Inferior parietal cortex (tissue), 1 donor: ENCODE measurements around the gene SLC15A3.
"Not testable (repeated sequence)": the region's sequence is repeated elsewhere in the genome, so short reads cannot be mapped to it uniquely, and the experiment has no call there.

Source experiments
- DNase-seq: peaks from one replicate; pipeline ENCODE4 v3.0.0-alpha.2; 2016; ENCODE audit errors: extremely low spot score

Gene SLC15A3

GRCh38 chr11:60913793-60914632, 38.0 kb downstream of the SLC15A3 start, which contains the start of gene TMEM109:
TMEM109 (plus strand) TSS chr11:60914158; CDS start chr11:60919694, 5,536 bp downstream.
- peak; percentile 97 for DNase-seq

- DNase-seq: no peak
Measured at GRCh38 chr11:60912851-60913528, 39.0 kb downstream of the SLC15A3 start.

- no peak for DNase-seq
Measured at GRCh38 chr11:60912223-60912850, 39.6 kb downstream of the SLC15A3 start.

DNA sequence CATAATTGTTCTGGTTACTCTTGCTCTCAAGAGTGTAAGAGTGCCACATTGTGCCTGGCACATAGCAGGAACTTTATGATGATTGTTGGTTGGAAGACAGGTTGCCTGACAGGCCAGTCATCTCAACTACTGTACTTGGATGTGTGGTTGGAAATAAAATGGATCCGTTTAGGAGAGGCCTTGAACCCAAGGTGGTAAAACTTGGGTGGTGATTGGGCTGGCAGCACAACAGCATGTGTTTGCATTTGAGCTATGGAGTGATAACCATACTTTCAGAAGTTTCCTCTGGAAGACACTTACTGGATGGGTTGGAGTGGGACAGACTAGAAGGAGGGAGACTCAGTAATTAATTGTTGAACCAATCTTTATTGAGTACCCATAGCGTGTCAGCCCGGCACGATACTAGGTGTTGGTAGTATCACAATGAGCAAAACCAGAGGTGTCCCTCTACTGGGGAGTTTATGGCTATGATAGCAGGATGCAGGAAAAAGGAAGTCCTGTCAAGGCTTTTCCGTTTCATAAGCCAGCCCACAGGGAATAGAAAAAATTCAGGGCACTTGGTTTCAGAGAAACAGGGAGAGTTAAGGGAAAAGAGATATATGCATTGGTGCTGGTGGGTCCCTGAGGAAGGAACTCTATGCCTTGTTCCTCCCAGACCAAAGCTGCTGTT, 41.1 kb downstream of the SLC15A3 start:
- DNase-seq: no peak

GRCh38 chr11:60910281-60910687, 41.7 kb downstream of the SLC15A3 start:
- no peak for DNase-seq

DNA sequence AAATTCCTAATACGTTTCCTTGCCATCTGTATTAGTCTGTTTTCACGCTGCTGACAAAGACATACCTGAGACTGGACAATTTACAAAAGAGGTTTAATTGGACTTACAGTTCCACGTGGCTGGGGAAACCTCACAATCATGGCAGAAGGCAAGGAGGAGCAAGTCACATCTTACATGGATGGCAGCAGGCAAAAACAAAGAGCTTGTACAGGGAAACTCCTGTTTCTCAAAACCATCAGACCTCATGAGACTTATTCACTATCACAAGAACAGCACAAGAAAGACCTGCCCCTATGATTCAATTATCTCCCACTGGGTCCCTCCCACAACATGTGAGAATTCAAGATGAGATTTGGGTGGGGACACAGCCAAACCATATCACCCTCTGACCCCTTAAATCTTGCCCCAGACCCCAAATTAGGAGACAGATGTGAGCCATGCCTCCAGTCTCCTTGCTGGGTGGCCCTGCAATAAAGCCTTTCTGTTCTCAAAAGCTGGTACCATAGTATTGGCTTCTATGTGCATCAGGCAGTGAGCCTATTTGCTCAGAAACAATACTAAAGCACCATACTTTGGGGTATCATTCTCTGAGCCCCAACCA, 42.2 kb downstream of the SLC15A3 start:
- DNase-seq: not testable (repeated sequence)

DNA sequence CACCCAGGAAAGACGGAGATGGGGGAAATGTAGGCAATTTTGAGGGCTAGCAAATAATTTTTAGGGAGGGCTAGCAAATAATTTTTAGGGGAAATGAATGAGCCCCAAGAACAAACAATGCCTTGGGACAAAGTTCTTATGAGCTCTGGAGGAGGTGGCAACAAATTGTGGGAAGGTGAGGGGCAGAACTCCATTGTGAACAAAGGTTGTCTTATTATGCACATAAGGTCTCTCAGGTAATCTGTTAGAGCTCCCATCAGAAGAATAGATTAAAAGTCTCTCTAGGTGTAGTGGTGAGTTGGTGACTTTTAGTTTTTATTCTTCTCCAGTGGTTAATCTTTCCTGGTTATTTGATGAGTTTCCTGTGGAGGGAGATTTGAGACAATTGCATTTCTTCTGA, 43.2 kb downstream of the SLC15A3 start:
- no peak for DNase-seq

- peak; percentile 99 for DNase-seq
Measured at GRCh38 chr11:60906132-60906972, 45.6 kb downstream of the SLC15A3 start, which contains the start of gene PRPF19. PRPF19 (minus strand) TSS chr11:60906585; CDS start chr11:60906382, 203 bp downstream.

DNA sequence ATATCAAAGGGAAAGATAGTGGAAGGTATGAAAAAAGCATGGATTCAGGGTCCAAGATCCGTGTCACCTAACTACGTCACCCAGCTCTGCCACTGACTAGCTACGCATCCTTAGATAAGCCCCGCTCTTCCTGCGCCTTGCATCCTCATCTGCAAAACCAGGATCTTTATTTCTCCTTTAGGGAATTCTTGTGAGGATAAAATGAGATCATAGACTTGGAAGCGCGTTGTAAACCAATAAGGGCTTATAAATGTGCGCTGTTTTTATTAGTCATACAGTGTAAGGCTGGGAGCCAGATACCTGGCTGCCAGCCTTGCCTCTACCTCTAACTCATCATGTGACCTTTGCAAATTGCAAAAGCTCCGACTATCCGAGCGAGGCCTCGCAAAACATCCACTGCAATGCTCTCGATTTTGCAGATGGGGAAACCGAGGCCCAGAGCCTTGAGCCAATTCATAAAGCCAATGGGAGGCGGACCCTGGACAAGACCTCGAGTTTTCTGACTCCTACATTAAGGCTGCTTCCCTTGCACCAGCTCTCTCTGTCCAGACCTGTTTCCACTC, 46.3 kb downstream of the SLC15A3 start:
- peak; percentile 49 for DNase-seq

- no peak for DNase-seq
Measured at GRCh38 chr11:60905047-60905446, 46.9 kb downstream of the SLC15A3 start.

GRCh38 chr11:60902625-60903024, 49.4 kb downstream of the SLC15A3 start:
- no peak for DNase-seq

- no peak for DNase-seq
Measured at GRCh38 chr11:60900673-60901404, 51.1 kb downstream of the SLC15A3 start.

GRCh38 chr11:60899977-60900376, 52.0 kb downstream of the SLC15A3 start:
- no peak for DNase-seq

GRCh38 chr11:60899046-60899936, 52.7 kb downstream of the SLC15A3 start:
- peak; percentile 79 for DNase-seq

DNA sequence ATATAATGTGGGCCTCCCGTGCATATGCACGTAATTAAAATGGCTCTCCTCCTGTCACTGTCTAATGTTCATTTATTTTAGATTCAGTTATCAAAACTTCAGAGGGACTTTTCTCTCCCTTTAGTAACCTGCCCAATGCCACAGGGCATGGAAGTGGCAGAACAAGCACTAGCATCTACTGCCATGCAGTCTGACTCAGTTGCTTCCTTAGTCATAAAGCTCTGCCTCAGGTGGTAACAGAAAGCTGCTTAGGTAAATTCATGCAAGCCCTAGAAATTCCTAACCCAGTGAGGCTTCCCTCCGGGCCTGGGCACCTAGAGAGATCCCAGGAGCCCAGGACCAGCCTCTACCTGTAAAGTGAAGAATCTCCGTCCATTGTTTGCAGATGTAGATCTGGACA, 54.5 kb downstream of the SLC15A3 start:
- DNase-seq: no peak

DNA sequence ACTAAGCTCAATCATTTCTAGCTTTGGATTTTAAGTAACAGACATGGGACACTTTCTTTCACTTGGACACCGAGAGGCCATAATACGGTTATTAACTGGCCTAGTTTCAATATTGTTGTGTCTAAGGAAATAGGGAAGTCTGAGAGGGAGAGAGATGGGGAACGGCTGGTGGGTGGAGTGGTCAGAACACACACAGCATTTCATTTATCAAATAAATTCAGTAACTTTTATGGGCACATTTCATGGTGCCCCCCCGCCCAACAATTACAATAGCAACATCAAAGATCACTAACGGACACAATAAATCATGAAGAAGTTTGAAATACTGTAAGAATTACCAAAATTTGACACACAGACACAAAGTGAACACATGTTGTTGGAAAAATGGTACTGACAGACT, 56.3 kb downstream of the SLC15A3 start:
- DNase-seq: no peak

DNA sequence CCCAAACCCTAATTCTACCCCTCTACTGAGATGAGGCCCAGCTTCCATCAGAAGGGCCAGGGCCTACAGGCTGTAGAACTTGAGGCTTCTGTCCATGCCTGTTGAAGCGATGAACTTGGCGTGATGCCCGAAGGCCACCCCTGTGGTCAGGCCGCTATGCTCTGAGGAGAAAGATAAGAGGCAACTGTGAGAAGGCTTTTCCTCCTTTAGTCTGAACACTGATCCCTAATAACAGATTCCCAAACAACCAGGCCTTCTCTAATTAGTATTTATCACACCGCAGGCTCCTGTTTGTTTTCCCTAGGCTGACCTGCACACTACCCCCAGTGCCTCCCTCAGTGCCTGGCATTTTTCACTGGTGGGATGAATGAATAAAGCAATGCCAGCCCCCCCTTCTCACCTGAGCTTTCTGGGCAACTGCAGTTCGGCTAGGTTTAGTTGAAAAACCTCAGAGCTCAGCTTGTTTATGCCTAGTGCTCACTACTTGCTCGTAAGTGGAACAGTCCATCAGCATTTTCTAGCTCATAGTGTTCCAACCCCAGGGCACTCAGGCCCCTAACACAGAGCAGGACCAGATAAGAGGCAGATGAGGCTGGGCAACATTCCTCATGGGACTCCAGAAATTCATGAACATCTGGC, 60.8 kb downstream of the SLC15A3 start:
- DNase-seq: no peak

- DNase-seq: no peak
Measured at GRCh38 chr11:60890696-60891095, 61.3 kb downstream of the SLC15A3 start.
